Testis (tissue), 2 donors: ENCODE data around the gene MYO7A.

ENCODE experiments used
- CTCF ChIP-seq, 3 experiments: fragments of 450-650 bp in 2 of 3; fragments of 200-600 bp in 1 of 3; sonication (generic) in 1 of 3; IDR thresholded peaks; one replicate each; pipeline ENCODE4 v1.5.1; 2016 to 2019; ENCODE audit warnings: antibody characterized with exemption in 3 of 3, mild to moderate bottlenecking in 2 of 3, moderate library complexity in 1 of 3
- POLR2A ChIP-seq: fragments of 450-650 bp; IDR thresholded peaks from one replicate; pipeline ENCODE4 v1.6.1; 2017; ENCODE audit warnings: antibody characterized with exemption, mild to moderate bottlenecking, moderate library complexity

GRCh38 chr11:77136074-77136473, 8.0 kb downstream of the MYO7A start:
- TF ChIP-seq CTCF (IDR thresholded peaks at IDR 0.05) (no peak), POLR2A (no peak)
